Measurements from ENCODE around the gene PDE6H. TPM values are rescaled to one million over a fixed set of nuclear protein-coding genes. Genes with fewer than 3 reads are reported as not detected.
A peak's percentile ranks its signal among the peaks of the same experiment; 100 is the strongest.

Gene PDE6H
- total and polyA plus RNA-seq, 2 donors (not counting 3 experiments of a cell fraction or from before 2014, with no cell fraction given): not detected

DNA sequence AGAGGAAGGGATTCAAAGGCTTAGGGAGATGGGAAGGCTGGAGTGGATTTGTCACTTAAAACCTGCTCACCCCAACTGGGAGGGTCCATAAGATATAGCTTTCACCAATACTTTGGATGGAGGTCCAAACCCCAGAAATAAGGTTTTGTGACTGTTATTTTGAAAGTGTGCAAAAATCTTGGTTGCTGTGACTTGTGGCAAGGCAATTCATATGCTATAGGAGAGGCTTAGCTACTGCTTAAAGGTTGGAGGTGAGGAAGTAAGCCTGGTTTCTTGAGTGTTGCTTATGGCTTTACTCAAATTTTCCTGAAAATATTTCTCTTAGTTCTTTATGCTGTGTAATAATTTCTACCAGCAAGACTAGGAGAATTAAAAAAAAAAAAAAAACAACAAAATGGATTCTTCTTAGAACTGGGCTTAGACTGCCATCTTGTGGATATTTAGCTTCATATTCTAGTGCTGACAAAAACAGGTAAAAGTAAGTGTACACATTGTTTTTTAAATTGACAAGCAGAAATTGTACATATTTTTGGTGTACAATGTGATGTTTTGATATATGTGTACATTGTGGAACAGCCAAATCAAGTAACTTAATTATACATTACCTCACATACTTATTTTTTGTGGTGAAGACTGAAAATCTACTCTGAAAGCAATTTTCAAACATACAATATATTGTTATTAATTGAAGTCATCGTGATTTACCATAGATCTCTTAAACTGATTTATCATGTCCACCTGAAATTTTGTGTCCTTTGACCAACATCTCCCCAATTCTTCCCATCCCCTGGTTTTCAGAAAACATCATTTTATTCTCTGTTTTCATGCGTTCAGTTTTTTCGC lies 23.0 kb downstream of the PDE6H start:
- ChIA-PET POLR2A (no interaction called here), CTCF (interaction anchor here (0.6 to 5.4 kb wide), 48 partner anchors 9 to 925 kb away, joined by 3 to 147 read pairs (median 4); partner anchors contain the start of genes ARHGDIB, ART4, C12orf60 and ERP27)
- Histone ChIP-seq H4K20me1 (replicated peaks; ENCODE audit: control insufficient read depth, extremely low read depth, insufficient read depth, low read length) (no peaks in the 10 kb centered on the region), H3K9me3 (replicated peaks; ENCODE audit: control insufficient read depth, insufficient read depth, low read length) (no peaks in the 10 kb centered on the region), H3K27ac (ENCODE audit: insufficient read depth, low read depth, low read length) (no peak overlapping the region), H3K9ac (replicated peaks; ENCODE audit: extremely low read depth, insufficient read depth, low read length) (no peak overlapping the region), H3K79me2 (ENCODE audit: control insufficient read depth, insufficient read depth, low read length) (no peaks in the 10 kb centered on the region), H2AFZ (ENCODE audit: low read depth, low read length) (peak overlapping the region; percentile 17), H3K36me3 (ENCODE audit: control insufficient read depth in 2 of 2, extremely low read depth in 1 of 2, insufficient read depth in 2 of 2, low read length in 2 of 2) (no peaks in the 10 kb centered on the region), H3K27me3 (ENCODE audit: control insufficient read depth in 2 of 2, insufficient read depth in 2 of 2, low read length in 2 of 2) (peaks cover 0 to 1% of the 10 kb centered on the region in 2 experiments), H3K4me3 (replicated peaks in 1 of 3; ENCODE audit: insufficient read depth in 1 of 3, low read depth in 1 of 3, low read length in 3 of 3) (no peak overlapping the region), H3K4me1 (ENCODE audit: control insufficient read depth, extremely low read depth, insufficient read depth, low read length) (no peaks in the 10 kb centered on the region), H3K9me1 (replicated peaks; ENCODE audit: control insufficient read depth, extremely low read depth, insufficient read depth, low read length) (no peaks in the 10 kb centered on the region), H3K4me2 (ENCODE audit: insufficient read depth, low read length) (no peak overlapping the region)
- no TSS peak for BruUV-seq (replicated peaks)
- TF ChIP-seq, protein P1, sequence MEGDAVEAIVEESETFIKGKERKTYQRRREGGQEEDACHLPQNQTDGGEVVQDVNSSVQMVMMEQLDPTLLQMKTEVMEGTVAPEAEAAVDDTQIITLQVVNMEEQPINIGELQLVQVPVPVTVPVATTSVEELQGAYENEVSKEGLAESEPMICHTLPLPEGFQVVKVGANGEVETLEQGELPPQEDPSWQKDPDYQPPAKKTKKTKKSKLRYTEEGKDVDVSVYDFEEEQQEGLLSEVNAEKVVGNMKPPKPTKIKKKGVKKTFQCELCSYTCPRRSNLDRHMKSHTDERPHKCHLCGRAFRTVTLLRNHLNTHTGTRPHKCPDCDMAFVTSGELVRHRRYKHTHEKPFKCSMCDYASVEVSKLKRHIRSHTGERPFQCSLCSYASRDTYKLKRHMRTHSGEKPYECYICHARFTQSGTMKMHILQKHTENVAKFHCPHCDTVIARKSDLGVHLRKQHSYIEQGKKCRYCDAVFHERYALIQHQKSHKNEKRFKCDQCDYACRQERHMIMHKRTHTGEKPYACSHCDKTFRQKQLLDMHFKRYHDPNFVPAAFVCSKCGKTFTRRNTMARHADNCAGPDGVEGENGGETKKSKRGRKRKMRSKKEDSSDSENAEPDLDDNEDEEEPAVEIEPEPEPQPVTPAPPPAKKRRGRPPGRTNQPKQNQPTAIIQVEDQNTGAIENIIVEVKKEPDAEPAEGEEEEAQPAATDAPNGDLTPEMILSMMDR (IDR thresholded peaks at IDR 0.05; ENCODE audit: extremely low read depth in 1 of 2, insufficient read depth in 1 of 2, low read depth in 1 of 2, low read length in 2 of 2): peak; percentile 18 to 34
- TF ChIP-seq POLR2A (IDR thresholded peaks at IDR 0.05; ENCODE audit: low read depth, low read length): no peak
- intact Hi-C loops (cut with micrococcal nuclease): loop anchor here (1.0 to 5.0 kb wide), 10 partner anchors 35 to 364 kb away; partner anchors contain the start of genes ARHGDIB and RERG
- DNase-seq (ENCODE audit: low read depth, low spot score): peak; percentile 81
- dilution Hi-C loops (cut with MboI; ENCODE audit: extremely low pct_ligation_motif_present, low sequenced_read_pairs): no loop called here
- peak; percentile 86 for FAIRE-seq

DNA sequence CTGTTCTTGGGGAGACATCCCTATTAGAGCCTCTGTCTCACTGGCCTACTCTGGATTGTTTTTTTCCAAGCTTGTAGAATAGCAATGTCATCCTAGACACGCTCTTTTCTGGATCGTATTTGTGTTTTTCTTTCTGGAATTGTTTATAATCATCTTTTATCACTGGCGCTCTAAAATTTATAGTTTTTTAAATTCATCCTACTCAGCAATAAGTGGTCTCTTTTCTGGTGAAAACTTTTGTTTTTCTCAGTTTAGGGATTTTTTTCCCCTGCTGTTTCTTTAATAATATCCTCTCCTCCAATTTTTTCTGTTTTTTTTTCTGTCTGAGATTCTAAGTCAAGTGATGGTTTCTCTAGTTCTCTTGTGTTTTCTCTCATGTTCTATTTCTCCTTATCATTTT lies 25.2 kb downstream of the PDE6H start:
- no peak for FAIRE-seq
- no peak overlapping the region for H2AFZ ChIP-seq (ENCODE audit: low read depth, low read length)

More for the DNA sequence above, 25.2 kb downstream of the PDE6H start:
- Histone ChIP-seq H3K4me2 (ENCODE audit: insufficient read depth, low read length) (no peak overlapping the region), H3K27ac (ENCODE audit: insufficient read depth, low read depth, low read length) (no peak overlapping the region), H3K4me1 (ENCODE audit: control insufficient read depth, extremely low read depth, insufficient read depth, low read length) (no peaks in the 10 kb centered on the region), H4K20me1 (replicated peaks; ENCODE audit: control insufficient read depth, extremely low read depth, insufficient read depth, low read length) (no peaks in the 10 kb centered on the region), H3K36me3 (ENCODE audit: control insufficient read depth in 2 of 2, extremely low read depth in 1 of 2, insufficient read depth in 2 of 2, low read length in 2 of 2) (no peaks in the 10 kb centered on the region), H3K9ac (replicated peaks; ENCODE audit: extremely low read depth, insufficient read depth, low read length) (no peak overlapping the region), H3K79me2 (ENCODE audit: control insufficient read depth, insufficient read depth, low read length) (no peaks in the 10 kb centered on the region), H3K27me3 (ENCODE audit: control insufficient read depth in 2 of 2, insufficient read depth in 2 of 2, low read length in 2 of 2) (peaks cover 15 to 20% of the 10 kb centered on the region in 2 experiments), H3K9me3 (replicated peaks; ENCODE audit: control insufficient read depth, insufficient read depth, low read length) (no peaks in the 10 kb centered on the region), H3K9me1 (replicated peaks; ENCODE audit: control insufficient read depth, extremely low read depth, insufficient read depth, low read length) (no peaks in the 10 kb centered on the region), H3K4me3 (replicated peaks in 1 of 3; ENCODE audit: insufficient read depth in 1 of 3, low read depth in 1 of 3, low read length in 3 of 3) (no peak overlapping the region)
- dilution Hi-C loops (cut with MboI; ENCODE audit: extremely low pct_ligation_motif_present, low sequenced_read_pairs): no loop called here
- DNase-seq (ENCODE audit: low read depth, low spot score): no peak
- intact Hi-C loops (cut with micrococcal nuclease): loop anchor here (2.0 to 5.0 kb wide), 2 partner anchors 227 to 366 kb away; a partner anchor contains a TSS
- no peak for TF ChIP-seq MYC (IDR thresholded peaks at IDR 0.05; ENCODE audit: low read depth, low read length)
- TF ChIP-seq POLR2A (IDR thresholded peaks at IDR 0.05; ENCODE audit: low read depth, low read length): no peak
- TF ChIP-seq EZH2 (IDR thresholded peaks at IDR 0.05; ENCODE audit: borderline replicate concordance, low read depth, low read length, severe bottlenecking): no peak
- TF ChIP-seq GATA2 (IDR thresholded peaks at IDR 0.05; ENCODE audit: insufficient read depth, insufficient read length, low read depth, low read length): no peak
- no peak for TF ChIP-seq JUN (IDR thresholded peaks at IDR 0.05; ENCODE audit: borderline replicate concordance, insufficient read depth, insufficient read length, low read depth)
- TF ChIP-seq FOS (IDR thresholded peaks at IDR 0.05; ENCODE audit: borderline replicate concordance, insufficient read depth, low read length): no peak
- no peak for TF ChIP-seq POLR2AphosphoS5 (IDR thresholded peaks at IDR 0.05; ENCODE audit: insufficient read depth, low read depth, low read length)
- TF ChIP-seq, protein P2, sequence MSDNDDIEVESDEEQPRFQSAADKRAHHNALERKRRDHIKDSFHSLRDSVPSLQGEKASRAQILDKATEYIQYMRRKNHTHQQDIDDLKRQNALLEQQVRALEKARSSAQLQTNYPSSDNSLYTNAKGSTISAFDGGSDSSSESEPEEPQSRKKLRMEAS (IDR thresholded peaks at IDR 0.05; ENCODE audit: insufficient read depth, insufficient read length): no peak
- ChIA-PET POLR2A (no interaction called here), CTCF (no interaction called here)
- no TSS peak for BruUV-seq (replicated peaks)
